Nephron (organoid): ENCODE measurements around the gene IGSF23.
"Not testable (repeated sequence)": the region's sequence is repeated elsewhere in the genome, so short reads cannot be mapped to it uniquely, and the experiment has no call there.

Experiments used
- H3K27ac Mint-ChIP-seq, 3 experiments: 2 replicates each; pipeline ENCODE4 v1.8.0; 2020; ENCODE audit warnings: mixed read lengths in 3 of 3, mild to moderate bottlenecking in 2 of 3, moderate library complexity in 1 of 3
- H3K27me3 Mint-ChIP-seq: 2 replicates; pipeline ENCODE4 v1.8.0; 2021; ENCODE audit warnings: low read depth, mild to moderate bottlenecking, moderate library complexity, mixed read lengths
- H3K36me3 Mint-ChIP-seq: 2 replicates; pipeline ENCODE4 v1.8.0; 2020; ENCODE audit warnings: low read depth, mixed read lengths
- H3K4me1 Mint-ChIP-seq: 2 replicates; pipeline ENCODE4 v1.8.0; 2020; ENCODE audit warnings: mixed read lengths
- H3K4me3 Mint-ChIP-seq, 3 experiments: 2 replicates each; pipeline ENCODE4 v1.8.0; 2020; ENCODE audit warnings: mild to moderate bottlenecking in 3 of 3, mixed read lengths in 3 of 3, moderate library complexity in 2 of 3
- H3K9me3 Mint-ChIP-seq: 2 replicates; pipeline ENCODE4 v1.8.0; 2020; ENCODE audit warnings: mixed read lengths
- TF ChIP-seq, protein P1 (sequence below), 3 experiments: fragments of 200-600 bp; sonication (generic); IDR thresholded peaks; one replicate each; pipeline ENCODE4 v1.5.0; 2021; ENCODE audit warnings: antibody characterized with exemption in 3 of 3; ENCODE audit not compliant: unreplicated experiment in 3 of 3

Gene IGSF23

DNA sequence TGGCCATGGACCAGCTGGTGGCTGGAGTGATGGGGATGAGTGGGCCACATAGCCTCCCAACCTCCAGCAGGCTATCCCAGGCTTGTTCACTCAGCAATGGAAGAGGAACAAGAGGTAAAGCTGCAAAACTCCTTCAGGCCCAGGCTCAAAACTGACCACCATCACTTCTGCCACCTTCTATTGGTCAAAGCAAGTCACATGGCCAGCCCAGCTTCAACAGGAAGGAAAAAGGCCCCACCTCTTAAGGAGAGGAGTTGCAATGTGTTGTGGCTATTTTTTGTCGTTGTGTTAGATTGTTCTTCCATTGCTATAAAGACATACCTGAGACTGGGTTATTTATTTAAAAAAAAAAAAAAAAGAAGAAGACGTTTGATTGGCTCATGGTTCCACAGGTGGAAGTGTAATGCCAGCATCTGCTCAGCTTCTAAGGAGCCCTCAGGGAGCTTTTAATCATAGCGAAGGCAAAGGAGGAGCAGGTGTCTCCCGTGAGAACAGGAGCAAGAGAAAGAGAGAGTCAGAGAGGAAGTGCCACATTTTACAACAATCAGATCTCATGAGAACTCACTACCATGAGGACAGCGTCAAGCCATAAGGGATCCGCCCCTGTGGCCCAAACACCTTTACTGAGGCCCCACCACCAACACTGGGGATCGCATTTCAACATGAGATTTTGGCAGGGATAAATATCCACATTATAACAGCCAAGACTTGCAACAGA is 5.4 kb downstream of the IGSF23 start:
- TF ChIP-seq, protein P1, sequence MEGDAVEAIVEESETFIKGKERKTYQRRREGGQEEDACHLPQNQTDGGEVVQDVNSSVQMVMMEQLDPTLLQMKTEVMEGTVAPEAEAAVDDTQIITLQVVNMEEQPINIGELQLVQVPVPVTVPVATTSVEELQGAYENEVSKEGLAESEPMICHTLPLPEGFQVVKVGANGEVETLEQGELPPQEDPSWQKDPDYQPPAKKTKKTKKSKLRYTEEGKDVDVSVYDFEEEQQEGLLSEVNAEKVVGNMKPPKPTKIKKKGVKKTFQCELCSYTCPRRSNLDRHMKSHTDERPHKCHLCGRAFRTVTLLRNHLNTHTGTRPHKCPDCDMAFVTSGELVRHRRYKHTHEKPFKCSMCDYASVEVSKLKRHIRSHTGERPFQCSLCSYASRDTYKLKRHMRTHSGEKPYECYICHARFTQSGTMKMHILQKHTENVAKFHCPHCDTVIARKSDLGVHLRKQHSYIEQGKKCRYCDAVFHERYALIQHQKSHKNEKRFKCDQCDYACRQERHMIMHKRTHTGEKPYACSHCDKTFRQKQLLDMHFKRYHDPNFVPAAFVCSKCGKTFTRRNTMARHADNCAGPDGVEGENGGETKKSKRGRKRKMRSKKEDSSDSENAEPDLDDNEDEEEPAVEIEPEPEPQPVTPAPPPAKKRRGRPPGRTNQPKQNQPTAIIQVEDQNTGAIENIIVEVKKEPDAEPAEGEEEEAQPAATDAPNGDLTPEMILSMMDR (IDR thresholded peaks at IDR 0.05; ENCODE audit: unreplicated experiment in 3 of 3), result no peak
- Mint-ChIP-seq H3K9me3 (peaks cover 4% of the 10 kb centered on the region), H3K36me3 (no peaks in the 10 kb centered on the region), H3K4me3 (no peak overlapping the region), H3K4me1 (no peaks in the 10 kb centered on the region), H3K27ac (no peak overlapping the region), H3K27me3 (no peaks in the 10 kb centered on the region)

DNA sequence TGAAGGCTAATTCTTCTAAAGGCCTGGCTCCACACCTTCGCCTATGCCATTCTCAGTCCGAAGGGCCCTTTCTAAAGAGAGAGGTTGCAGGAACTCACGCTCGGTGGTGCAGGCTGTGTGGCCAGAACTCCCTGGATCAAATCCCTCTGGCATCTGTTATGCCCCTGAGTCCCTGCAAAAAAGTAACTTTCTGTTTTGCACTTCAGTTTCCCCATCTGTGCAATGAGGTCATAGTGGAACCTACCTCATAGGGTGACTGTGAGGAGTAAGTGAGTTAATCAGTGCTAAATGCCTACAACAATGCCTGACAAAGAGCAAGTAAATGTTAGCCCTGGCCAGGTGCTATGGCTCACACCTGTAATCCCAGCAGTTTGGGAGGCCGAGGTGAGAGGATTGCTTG is 7.3 kb downstream of the IGSF23 start:
- Mint-ChIP-seq H3K4me3 (no peak overlapping the region), H3K27me3 (no peaks in the 10 kb centered on the region), H3K9me3 (peaks cover 4% of the 10 kb centered on the region), H3K36me3 (no peaks in the 10 kb centered on the region), H3K27ac (no peak overlapping the region), H3K4me1 (no peaks in the 10 kb centered on the region)
- TF ChIP-seq, protein P1 (IDR thresholded peaks at IDR 0.05; ENCODE audit: unreplicated experiment in 3 of 3), result no peak

DNA sequence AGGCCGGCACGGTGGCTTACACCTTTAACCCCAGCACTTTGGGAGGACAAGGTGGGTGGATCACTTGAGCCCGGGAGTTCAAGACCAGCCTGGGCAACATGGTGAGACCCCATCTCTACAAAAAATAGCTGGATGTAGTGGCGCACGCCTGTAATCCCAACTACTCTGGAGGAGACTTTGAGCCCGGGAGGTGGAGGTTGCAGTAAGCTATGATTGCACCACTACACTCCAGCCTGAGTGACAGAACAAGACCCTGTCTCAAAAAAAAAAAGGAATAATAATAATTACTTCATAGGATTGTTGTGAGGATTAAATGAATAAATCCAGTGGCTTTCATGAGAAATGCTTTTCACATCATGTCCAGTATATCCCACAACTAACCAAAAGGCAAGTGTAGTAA is 8.0 kb downstream of the IGSF23 start:
- Mint-ChIP-seq H3K9me3 (peaks cover 7% of the 10 kb centered on the region), H3K27ac (no peak overlapping the region), H3K4me1 (no peaks in the 10 kb centered on the region), H3K4me3 (no peak overlapping the region), H3K36me3 (no peaks in the 10 kb centered on the region), H3K27me3 (no peaks in the 10 kb centered on the region)
- TF ChIP-seq, protein P1 (IDR thresholded peaks at IDR 0.05; ENCODE audit: unreplicated experiment in 3 of 3), result no peak

DNA sequence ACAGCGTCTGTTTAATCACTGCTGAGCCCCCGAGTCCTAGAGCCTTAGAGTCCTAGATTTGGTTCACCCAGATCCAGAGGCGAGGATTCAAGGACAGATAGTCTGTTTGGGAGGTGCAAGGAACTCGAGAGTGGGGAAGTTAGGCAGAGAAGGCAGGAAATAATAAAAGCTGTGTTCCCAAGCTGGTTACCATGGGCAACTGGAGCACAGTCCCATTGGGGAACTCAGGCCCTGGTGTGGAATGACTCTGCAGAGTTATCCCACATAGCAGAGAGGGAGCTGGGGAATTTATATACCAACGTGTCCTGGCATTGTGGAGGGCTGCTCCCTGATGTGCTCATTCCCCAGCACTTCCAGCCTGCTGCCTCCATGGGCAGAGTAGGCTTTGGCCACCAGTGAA is 9.7 kb downstream of the IGSF23 start:
- Mint-ChIP-seq H3K9me3 (peaks cover 7% of the 10 kb centered on the region), H3K27me3 (no peaks in the 10 kb centered on the region), H3K4me3 (no peak overlapping the region), H3K27ac (no peak overlapping the region), H3K4me1 (no peaks in the 10 kb centered on the region), H3K36me3 (no peaks in the 10 kb centered on the region)
- TF ChIP-seq, protein P1 (IDR thresholded peaks at IDR 0.05; ENCODE audit: unreplicated experiment in 3 of 3), result no peak

DNA sequence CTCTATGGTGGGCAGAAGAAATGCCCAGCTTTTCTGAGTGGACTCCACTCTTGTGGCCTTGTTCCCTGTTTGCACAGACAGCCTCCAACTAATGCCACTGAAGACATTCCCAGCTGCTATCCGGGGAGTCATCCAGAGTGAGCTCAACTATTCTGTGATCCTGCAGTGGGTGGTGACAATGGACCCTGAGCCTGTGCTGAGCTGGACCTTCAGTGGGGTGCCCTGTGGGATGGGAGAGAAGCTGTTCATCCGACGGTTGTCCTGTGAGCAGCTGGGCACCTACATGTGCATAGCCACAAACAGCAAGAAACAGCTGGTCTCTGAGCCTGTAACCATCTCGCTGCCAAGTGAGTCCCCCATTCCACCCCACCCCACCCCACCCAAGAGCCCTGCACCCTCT is 10.3 kb downstream of the IGSF23 start:
- H3K4me1 Mint-ChIP-seq, result no peaks in the 10 kb centered on the region
- no peak overlapping the region for H3K27ac Mint-ChIP-seq
- TF ChIP-seq, protein P1 (IDR thresholded peaks at IDR 0.05; ENCODE audit: unreplicated experiment in 3 of 3), result no peak
- H3K4me3 Mint-ChIP-seq, result no peak overlapping the region
- peaks cover 7% of the 10 kb centered on the region for H3K9me3 Mint-ChIP-seq
- H3K27me3 Mint-ChIP-seq, result no peaks in the 10 kb centered on the region
- no peaks in the 10 kb centered on the region for H3K36me3 Mint-ChIP-seq

DNA sequence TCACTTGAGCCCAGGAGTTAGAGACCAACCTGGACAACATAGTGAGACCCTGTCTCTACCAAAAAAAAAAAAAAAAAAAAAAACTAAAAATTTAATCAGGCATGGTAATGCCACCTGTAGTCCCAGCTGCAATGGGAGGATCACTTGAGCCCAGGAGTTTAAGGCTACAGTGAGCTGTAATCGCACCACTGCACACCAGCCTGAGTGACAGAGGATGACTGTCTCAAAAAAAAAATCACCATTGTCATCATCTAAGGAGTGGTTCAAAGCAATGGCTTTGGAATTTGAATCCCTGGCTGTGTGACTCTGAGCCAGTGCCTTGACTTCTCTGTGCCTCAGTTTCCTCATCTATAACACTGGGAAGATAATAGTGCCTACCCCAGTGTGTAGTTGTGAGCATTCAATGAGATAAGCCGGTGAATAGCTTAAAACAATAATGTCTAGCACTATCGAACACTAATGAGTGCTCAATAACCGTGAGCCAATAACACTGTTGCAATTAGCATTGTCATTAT is 11.5 kb downstream of the IGSF23 start:
- Mint-ChIP-seq H3K27me3 (no peaks in the 10 kb centered on the region), H3K36me3 (no peaks in the 10 kb centered on the region), H3K4me3 (no peak overlapping the region), H3K27ac (no peak overlapping the region), H3K9me3 (peaks cover 3% of the 10 kb centered on the region), H3K4me1 (no peaks in the 10 kb centered on the region)
- TF ChIP-seq, protein P1 (IDR thresholded peaks at IDR 0.05; ENCODE audit: unreplicated experiment in 3 of 3), result no peak

DNA sequence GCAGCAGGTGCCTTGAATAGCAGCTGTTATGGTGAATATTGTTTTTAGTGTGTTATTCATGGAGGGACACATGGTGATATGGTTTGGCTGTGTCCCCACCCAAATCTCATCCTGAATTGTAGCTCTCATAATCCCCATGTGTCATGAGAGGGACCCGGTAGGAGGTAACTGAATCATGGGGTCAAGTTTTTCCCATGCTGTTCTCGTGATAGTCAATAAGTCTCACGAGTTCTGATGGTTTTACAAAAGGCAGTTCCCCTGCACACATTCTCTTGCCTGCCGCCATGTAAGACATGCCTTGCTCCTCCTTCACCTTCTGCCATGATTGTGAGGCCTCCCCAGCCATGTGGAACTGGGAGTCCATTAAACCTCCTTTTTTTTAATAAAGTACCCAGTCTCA is 12.3 kb downstream of the IGSF23 start:
- not testable (repeated sequence) for H3K4me3 Mint-ChIP-seq

More for the DNA sequence above, 12.3 kb downstream of the IGSF23 start:
- H3K27ac Mint-ChIP-seq, H3K27me3 Mint-ChIP-seq, H3K36me3 Mint-ChIP-seq, H3K9me3 Mint-ChIP-seq, H3K4me1 Mint-ChIP-seq: not testable (repeated sequence)
